GM12872 (cell line): ENCODE results near the gene FARP1.

Experiments
- TF ChIP-seq, protein P1 (sequence below): IDR thresholded peaks from 3 replicates; pipeline ENCODE4 v1.5.1; 2011; ENCODE audit warnings: low read depth, mild to moderate bottlenecking, low read length, moderate library complexity; ENCODE audit not compliant: insufficient read depth

The FARP1 gene

DNA sequence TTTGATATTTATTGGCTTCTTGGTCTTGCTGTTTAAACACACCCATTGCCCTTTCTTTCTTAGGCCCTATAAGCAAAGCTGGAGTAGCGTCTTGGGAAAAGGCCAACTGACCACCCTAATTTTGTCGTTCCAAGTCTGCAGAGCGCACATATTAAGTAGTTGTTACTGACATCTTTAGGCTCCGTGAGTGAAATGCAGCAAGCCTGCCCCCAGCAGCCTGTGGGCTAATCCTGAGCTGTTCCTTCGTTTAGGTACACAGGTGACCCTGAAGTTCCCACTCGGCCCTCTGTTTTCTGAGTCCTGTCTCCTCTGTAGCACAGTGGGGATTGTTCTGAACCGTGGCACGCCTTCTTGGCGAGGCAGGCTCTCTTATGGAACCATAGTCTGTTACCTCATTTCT lies 263.5 kb downstream of the FARP1 start:
- TF ChIP-seq, protein P1, sequence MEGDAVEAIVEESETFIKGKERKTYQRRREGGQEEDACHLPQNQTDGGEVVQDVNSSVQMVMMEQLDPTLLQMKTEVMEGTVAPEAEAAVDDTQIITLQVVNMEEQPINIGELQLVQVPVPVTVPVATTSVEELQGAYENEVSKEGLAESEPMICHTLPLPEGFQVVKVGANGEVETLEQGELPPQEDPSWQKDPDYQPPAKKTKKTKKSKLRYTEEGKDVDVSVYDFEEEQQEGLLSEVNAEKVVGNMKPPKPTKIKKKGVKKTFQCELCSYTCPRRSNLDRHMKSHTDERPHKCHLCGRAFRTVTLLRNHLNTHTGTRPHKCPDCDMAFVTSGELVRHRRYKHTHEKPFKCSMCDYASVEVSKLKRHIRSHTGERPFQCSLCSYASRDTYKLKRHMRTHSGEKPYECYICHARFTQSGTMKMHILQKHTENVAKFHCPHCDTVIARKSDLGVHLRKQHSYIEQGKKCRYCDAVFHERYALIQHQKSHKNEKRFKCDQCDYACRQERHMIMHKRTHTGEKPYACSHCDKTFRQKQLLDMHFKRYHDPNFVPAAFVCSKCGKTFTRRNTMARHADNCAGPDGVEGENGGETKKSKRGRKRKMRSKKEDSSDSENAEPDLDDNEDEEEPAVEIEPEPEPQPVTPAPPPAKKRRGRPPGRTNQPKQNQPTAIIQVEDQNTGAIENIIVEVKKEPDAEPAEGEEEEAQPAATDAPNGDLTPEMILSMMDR: no peak

DNA sequence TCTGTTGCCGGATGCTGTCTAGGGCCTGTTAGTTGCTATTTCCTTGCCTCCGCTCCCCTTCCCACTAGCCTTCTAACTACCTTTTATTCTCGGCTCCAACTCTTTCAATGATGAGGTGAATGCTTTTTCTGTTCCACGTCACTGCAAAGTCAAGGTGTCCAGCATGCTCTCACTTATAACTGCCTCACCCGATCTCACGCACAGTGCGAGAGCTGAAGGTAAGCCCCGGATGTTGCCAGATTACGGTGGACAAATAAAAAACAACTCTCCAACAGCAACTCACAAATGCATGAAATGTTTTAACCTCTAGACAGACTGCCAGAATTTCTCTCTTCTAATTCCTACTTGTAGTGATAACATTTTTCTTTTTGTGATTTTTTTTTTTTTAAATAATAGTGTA lies 264.1 kb downstream of the FARP1 start:
- TF ChIP-seq, protein P1: no peak

DNA sequence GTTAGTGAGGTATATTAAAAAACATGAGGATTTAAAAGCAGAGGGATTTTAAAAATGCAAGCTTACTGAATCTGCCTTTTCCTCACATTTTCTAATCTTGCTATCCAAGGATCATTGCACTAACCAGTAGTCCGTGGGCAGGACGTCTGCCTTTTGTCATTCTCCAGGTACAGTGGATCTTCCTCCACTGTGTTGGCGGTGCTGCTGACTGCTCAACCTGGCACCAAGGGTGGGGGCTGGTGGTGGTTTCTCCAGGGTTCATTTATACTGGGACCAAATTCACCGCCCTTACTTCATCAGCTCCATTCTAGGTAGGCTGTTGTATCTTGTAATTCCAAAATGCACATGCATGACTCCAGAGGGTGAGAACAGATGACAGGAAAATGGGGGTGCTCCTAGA lies 264.7 kb downstream of the FARP1 start:
- TF ChIP-seq, protein P1: no peak

DNA sequence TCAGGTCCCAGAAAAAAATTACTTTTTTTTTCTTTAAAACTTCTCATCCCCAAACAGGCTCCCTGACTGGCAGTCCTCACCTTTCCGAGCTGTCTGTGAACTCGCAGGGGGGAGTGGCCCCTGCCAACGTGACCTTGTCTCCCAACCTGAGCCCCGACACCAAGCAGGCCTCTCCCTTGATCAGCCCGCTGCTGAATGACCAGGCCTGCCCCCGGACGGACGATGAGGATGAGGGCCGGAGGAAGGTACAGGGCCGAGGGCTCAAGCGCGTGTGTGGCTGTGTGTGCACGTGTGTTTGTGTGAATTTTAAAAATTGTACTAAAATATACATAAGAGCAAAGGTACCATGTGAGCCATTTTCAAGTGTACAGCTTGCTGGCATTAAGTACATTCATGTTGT lies 266.4 kb downstream of the FARP1 start:
- TF ChIP-seq, protein P1: no peak

DNA sequence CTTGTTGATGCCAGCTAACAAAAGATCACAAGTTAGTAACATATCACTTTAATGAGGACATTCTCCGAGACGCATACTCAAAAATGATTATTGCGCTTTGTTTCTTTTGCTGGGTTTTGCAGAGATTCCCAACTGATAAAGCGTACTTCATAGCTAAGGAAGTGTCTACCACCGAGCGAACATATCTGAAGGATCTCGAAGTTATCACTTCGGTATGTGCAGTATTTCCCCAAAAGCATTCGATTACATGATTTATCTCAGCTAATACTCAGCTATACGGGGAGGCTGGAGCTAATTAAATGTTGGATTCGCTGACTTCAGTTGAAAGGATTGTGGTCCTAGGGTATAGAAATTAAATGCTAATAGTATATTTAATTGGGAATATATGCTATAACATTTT lies 267.7 kb downstream of the FARP1 start:
- TF ChIP-seq, protein P1: no peak

DNA sequence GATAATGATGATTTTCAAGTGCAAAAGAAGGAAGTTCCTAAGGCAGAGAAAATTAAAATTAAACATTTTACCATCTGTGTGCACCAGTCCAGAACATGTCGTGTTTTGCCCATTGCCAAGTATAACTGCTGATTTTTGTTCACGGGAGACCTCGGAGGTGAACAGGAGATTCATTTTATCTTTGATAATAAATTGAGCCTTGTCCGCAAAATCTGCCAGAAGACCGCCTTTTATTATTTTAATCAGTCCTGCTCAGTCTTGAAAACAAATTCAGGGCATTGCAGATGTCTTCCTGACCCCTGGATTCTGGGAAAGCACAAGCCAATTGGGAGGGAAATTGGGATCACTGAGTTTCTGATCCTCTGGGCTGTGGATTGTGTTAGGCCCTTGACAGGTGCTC lies 268.1 kb downstream of the FARP1 start:
- TF ChIP-seq, protein P1: no peak

DNA sequence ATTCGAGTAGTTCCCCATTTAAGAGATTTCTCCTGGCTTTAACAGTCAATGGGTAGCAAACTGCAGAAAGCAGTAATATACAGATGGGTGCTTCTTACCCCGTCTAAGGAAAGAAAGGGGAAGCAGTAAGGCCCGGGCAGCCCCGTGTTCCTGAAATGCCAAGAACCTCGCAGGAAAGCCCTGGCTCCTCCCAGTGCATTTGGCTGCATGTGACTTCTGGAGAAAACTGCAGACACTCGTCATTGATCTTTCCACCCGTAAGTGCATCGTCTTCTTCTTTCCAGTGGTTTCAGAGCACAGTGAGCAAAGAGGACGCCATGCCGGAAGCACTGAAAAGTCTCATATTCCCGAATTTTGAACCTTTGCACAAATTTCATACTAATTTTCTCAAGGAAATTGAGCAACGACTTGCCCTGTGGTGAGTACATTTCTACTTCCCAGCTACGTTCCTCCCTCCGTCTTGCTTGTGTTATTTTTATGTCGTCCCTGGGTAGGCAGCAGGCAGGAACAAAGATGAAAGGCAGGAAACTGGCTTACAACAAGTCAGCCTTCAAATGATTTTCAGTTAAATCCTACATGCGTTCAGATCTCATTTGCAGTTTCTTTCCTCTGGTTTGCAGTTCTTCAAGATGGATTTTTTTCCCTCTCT lies 268.8 kb downstream of the FARP1 start:
- TF ChIP-seq, protein P1: no peak
